ENCODE results near the gene LPP. TPM values are rescaled to one million over a fixed set of nuclear protein-coding genes. Genes with fewer than 3 reads are reported as not detected.
A peak's percentile ranks its signal among the peaks of the same experiment; 100 is the strongest.

The LPP gene
- polyA plus RNA-seq, 3 donors = 22.8 to 30.0 (median 26.9) TPM

DNA sequence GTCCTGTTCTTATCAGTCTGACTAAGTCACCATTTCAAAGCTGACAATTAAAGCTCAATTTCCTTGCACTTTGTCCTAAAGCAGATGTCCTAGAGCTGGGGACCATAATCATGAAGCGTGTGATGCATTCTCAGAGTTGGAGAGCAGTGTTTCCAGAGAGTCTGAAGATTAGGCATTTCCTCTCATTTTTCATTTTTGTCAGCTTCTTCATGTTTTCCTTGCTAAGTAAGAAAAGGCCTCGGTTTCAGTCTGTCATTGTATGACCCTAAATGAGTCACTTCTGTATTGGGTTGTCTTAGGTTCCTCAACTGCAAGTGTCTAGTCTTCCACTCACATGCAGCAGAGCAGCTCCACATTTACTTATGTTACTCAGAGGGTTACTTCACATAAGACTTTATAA lies 760.6 kb downstream of the LPP start:
- DNase-seq = no peak

DNA sequence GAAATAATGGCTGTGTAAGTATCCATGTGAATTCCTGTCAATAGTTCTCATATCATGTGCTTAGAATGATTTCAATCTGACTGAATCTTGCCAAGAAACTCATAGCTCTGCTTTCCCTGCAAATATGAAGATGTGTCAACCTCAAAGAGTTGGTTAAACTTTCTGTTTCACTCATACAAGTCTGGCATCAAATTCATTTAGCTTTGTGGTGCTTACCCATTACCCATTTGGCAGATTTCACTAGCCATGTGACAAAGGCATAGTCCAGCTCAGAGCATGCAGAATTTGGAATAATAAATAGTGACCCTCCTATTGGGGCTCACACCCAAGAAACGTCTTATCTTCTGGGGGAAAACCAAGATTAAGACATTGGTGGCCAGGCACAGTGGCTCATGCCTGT lies 761.2 kb downstream of the LPP start:
- no peak for DNase-seq

- no peak for DNase-seq
Measured at GRCh38 chr3:188916934-188917401, 763.0 kb downstream of the LPP start.

GRCh38 chr3:188918093-188918492 lies 764.1 kb downstream of the LPP start:
- DNase-seq = no peak

DNA sequence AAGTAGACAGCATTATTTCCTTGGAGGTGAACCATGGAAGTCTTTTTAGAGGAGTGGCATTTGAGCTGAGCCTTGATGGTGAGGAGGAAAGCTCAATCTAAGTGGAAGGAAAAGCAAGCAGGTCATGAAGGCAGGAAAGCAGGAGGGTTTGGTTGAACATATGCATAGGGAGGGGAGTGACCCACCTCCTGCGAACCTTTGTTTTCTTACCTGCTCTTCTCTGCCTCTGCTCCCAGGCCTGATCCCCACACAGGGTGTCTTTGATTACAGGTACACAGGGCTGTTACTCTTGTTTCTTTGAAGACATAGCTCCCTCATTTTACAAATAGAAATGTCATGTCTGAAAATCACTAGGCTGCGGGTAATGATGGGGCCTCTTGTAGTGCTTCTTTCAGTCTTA lies 769.7 kb downstream of the LPP start:
- no peak for DNase-seq

DNA sequence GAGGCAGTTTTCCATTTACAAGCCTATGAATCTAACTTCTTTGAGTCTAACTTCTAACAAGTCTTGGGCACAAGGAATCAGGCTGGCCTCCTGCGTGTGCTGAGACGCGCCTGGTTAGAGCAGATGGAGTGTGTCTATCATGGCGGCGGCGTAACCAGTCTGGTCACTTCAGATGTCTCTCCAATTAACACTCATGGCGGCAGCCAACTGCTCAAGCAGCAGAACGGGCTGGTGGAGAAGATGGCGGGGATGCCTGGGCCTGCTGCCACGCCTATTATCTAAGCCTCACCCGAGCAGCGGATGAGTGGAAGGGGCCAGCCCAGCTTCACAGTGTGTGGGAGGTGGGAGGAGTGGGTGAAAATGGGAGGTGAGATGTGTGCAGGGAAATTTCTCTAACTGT lies 771.4 kb downstream of the LPP start:
- DNase-seq = no peak

DNA sequence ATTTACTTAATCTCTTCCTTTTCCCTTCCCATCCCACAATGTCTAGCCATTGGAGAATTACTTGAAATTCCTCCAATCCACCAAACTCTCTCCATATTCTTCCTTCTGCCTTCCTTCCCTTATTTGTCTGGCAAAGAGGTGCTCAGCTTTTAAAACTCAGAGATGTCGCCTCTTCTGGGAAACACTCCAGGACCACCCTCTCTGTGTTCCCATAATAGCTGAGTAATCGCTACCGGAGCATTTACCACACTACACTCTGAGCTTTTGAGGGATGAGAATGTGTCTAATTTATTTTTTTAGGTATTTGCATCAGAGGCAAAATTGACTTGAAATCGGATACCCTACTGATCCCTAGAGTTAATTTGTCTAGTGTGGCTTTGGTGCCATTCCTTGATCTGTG lies 772.2 kb downstream of the LPP start:
- DNase-seq = no peak

DNA sequence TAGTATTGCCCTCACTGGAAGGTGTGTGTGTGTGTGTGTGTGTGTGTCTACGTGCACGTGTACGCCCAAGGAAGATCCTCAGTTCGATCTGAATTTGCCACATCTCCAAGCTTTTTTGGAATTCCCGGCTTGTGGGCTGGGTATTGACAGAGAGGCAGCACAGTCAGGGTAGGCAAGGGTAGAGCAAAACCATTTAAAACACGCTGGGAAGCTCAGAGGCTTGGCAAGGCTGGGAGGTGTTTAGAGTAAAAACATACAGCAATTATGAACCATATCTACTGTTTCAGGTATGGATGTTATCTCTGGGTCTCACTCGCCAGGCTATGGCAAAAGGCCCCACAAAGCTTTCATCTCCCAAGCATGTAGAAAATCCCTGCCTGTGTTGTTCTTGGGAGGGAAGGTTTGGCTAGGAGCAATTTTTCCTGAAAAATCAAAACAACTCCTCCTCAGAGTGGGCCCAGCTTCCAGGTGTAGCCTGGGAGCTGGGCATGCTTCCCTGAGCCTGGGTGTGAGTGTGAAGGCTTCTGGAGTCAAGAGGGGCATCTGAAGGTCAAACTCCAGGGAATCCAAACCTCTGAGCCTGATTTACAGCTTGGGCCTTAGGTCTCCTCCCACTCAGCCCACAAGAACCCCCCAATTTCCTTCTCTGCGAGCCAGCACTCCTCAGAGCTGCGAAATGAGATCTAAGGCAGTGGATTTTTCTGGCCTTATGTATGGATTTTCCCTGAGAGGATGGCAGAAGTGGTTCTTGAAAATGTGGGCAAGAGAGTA lies 773.0 kb downstream of the LPP start:
- peak; percentile 62 for DNase-seq

GRCh38 chr3:188927971-188928370 lies 774.0 kb downstream of the LPP start:
- DNase-seq = no peak

DNA sequence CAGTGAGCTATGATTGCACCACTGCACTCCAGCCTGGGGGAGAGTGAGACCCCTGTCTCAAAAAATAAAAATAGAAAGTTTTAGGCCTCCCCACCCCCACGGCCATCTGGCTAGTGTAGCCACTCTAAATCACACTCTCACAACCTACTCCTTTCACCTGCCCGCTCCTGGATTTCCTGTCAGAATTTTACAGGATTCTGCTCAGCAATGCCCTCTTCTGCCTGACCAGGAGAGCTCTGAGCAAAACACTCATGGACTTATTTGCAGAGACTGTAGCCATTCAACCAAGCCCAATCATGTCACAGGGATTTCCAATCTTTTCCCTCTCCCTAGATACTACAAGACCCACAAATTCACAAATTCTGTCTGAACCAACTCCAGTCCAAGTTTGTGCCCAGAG lies 775.2 kb downstream of the LPP start:
- DNase-seq = no peak

DNA sequence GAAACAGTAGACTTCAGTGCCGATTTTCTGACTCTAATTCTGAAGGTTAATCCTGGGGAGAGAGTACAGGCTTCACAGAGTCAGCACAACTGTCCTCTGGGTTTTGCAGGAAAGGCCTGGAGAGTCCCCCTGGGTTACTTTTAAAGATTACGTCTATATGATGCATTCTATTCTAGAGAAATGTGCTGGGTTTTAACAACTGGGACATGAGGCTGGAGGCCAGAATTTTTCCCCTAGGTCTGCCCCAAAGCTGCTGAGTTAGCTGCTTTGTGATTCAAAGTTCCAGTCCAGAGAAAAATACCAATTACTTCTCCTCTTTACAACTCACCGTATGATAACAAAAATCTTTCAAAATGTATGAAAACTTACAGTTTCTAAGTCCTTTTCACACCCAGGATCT lies 777.1 kb downstream of the LPP start:
- DNase-seq = no peak

DNA sequence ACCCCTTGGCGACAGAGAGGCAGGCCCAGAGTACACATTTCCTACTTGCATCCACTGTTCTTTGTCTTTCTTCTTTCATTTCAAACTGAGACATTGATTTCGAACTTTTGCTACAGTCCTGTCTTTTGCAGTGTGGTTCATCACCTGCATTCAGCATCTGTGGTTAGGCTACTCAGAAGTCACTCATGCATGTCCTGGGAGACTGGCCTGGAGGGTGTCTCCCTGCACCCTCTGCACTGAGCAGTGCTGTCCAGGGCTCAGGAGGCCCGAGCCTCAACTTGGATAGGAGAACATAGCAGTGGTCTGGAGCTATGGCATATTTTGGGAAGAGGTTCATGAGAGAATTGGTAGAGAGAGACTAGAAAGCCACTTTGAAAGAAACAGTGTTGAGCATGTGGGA lies 777.6 kb downstream of the LPP start:
- DNase-seq = no peak

GRCh38 chr3:188934989-188935388 lies 781.0 kb downstream of the LPP start:
- DNase-seq = no peak

GRCh38 chr3:188936597-188937107 lies 782.7 kb downstream of the LPP start:
- DNase-seq = no peak

DNA sequence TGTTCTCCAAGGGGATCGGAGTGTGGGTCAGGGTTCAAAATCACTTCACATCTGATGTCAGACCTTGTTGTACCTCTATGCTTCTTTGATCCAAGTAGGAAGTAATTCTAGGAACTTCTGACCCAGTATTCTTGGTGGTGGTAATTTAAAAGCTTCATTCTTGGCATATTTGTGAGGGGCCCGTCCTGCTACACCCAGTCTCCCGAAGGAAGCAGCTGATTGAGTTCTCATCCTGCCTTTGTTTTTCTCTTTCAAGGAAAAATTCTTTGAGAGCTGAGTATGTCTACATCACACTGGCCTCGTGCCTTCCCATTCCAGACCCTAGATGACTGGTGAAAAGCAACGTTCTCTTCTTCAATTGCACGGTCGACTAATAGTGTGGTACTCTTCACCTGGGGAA lies 783.4 kb downstream of the LPP start:
- DNase-seq = no peak

DNA sequence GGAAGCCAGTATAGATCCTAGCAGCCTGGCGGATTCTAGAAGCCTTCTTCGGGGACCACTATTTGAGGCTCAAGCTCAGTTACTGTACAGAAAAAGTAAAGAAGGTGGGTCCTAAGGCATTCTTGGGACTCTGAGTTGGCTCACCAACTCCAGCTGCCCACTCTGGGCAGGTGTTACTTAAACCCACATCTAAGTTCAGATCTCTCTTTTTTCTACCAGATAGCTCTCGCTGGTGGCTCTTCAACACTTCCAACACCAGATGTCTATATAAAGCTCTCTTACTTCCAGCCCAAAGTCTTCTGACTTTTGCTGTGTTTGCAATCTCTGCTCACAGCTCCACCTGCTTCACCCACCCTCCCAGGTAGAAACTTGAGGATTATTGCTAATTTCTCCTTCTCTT lies 785.0 kb downstream of the LPP start:
- DNase-seq = no peak

DNA sequence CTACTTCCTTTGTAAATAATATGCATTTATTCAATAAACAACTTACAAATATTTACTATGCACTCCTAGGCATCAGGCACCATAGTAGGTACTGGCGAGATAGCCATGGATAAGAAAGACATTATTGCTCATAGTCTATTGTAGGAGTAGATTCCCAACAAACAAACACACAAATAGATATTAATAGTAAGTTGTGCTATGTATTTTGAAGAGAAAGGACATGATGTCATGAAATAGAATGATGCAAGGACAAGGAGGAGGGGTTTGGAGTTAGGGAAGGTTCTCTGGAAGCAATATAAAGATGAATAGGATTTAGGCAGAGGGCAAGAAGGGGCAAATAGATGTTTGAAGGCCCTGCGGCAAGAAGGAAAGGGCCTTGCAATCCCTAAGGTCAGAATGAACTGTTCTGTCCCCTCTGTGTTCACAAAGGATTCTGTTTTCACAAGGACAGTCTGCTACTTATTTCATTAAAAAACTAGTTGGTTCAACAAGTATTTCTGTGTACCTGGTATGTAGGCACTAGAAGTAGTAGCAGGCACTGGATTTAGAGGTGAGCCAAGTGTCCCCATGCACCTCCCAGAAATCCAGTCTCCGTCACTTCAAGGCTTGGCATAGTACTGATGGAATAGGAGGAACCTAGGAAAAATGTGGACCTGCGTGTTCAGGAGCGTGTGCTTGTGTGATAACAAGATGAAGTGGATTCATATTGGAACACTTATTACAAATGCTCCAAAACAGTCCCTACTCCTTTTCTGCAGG lies 786.0 kb downstream of the LPP start:
- no peak for DNase-seq
